ENCODE measurements around the gene ZFYVE9.

Gene ZFYVE9

GRCh38 chr1:52334906-52335528 is 193.1 kb downstream of the ZFYVE9 start:
- H3K27me3 ChIP-seq (ENCODE audit: control insufficient read depth, insufficient read depth, low read length): no peaks in the 10 kb centered on the region
- H3K36me3 ChIP-seq (ENCODE audit: control insufficient read depth, insufficient read depth, low read length): no peaks in the 10 kb centered on the region
- H3K9me3 ChIP-seq (ENCODE audit: control insufficient read depth, insufficient read depth, low read length): no peaks in the 10 kb centered on the region
- no peak overlapping the region for H3K4me3 ChIP-seq (ENCODE audit: low read depth, low read length)
- no peak overlapping the region for H3K9ac ChIP-seq (ENCODE audit: low read depth, low read length)
- H3K4me1 ChIP-seq (ENCODE audit: control insufficient read depth, insufficient read depth, low read length): no peaks in the 10 kb centered on the region

GRCh38 chr1:52337439-52337838 is 195.6 kb downstream of the ZFYVE9 start:
- Histone ChIP-seq H3K4me1 (ENCODE audit: control insufficient read depth, insufficient read depth, low read length) (no peaks in the 10 kb centered on the region), H3K4me3 (ENCODE audit: low read depth, low read length) (no peak overlapping the region), H3K36me3 (ENCODE audit: control insufficient read depth, insufficient read depth, low read length) (no peaks in the 10 kb centered on the region), H3K9ac (ENCODE audit: low read depth, low read length) (no peak overlapping the region), H3K9me3 (ENCODE audit: control insufficient read depth, insufficient read depth, low read length) (no peaks in the 10 kb centered on the region), H3K27me3 (ENCODE audit: control insufficient read depth, insufficient read depth, low read length) (no peaks in the 10 kb centered on the region)

- Histone ChIP-seq H3K9ac (ENCODE audit: low read depth, low read length) (peak overlapping the region; percentile 3), H3K27me3 (ENCODE audit: control insufficient read depth, insufficient read depth, low read length) (no peaks in the 10 kb centered on the region), H3K4me1 (ENCODE audit: control insufficient read depth, insufficient read depth, low read length) (no peaks in the 10 kb centered on the region), H3K36me3 (ENCODE audit: control insufficient read depth, insufficient read depth, low read length) (no peaks in the 10 kb centered on the region), H3K4me3 (ENCODE audit: low read depth, low read length) (no peak overlapping the region), H3K9me3 (ENCODE audit: control insufficient read depth, insufficient read depth, low read length) (no peaks in the 10 kb centered on the region)
Observed at GRCh38 chr1:52341655-52342260, 199.9 kb downstream of the ZFYVE9 start.

- H3K9me3 ChIP-seq (ENCODE audit: control insufficient read depth, insufficient read depth, low read length): no peaks in the 10 kb centered on the region
- no peaks in the 10 kb centered on the region for H3K36me3 ChIP-seq (ENCODE audit: control insufficient read depth, insufficient read depth, low read length)
- no peaks in the 10 kb centered on the region for H3K4me1 ChIP-seq (ENCODE audit: control insufficient read depth, insufficient read depth, low read length)
- no peak overlapping the region for H3K4me3 ChIP-seq (ENCODE audit: low read depth, low read length)
- H3K27me3 ChIP-seq (ENCODE audit: control insufficient read depth, insufficient read depth, low read length): no peaks in the 10 kb centered on the region
- H3K9ac ChIP-seq (ENCODE audit: low read depth, low read length): no peak overlapping the region
Observed at GRCh38 chr1:52343979-52344378, 202.1 kb downstream of the ZFYVE9 start.

GRCh38 chr1:52345252-52345651 is 203.4 kb downstream of the ZFYVE9 start:
- H3K9ac ChIP-seq (ENCODE audit: low read depth, low read length): no peak overlapping the region
- no peak overlapping the region for H3K4me3 ChIP-seq (ENCODE audit: low read depth, low read length)
- H3K27me3 ChIP-seq (ENCODE audit: control insufficient read depth, insufficient read depth, low read length): no peaks in the 10 kb centered on the region
- H3K36me3 ChIP-seq (ENCODE audit: control insufficient read depth, insufficient read depth, low read length): no peaks in the 10 kb centered on the region
- no peaks in the 10 kb centered on the region for H3K4me1 ChIP-seq (ENCODE audit: control insufficient read depth, insufficient read depth, low read length)
- H3K9me3 ChIP-seq (ENCODE audit: control insufficient read depth, insufficient read depth, low read length): no peaks in the 10 kb centered on the region

GRCh38 chr1:52346653-52347052 is 204.8 kb downstream of the ZFYVE9 start:
- Histone ChIP-seq H3K27me3 (ENCODE audit: control insufficient read depth, insufficient read depth, low read length) (no peaks in the 10 kb centered on the region), H3K36me3 (ENCODE audit: control insufficient read depth, insufficient read depth, low read length) (no peaks in the 10 kb centered on the region), H3K9me3 (ENCODE audit: control insufficient read depth, insufficient read depth, low read length) (no peaks in the 10 kb centered on the region), H3K4me3 (ENCODE audit: low read depth, low read length) (no peak overlapping the region), H3K4me1 (ENCODE audit: control insufficient read depth, insufficient read depth, low read length) (peaks cover 2% of the 10 kb centered on the region), H3K9ac (ENCODE audit: low read depth, low read length) (no peak overlapping the region)

GRCh38 chr1:52348704-52349300 is 206.9 kb downstream of the ZFYVE9 start:
- Histone ChIP-seq H3K9me3 (ENCODE audit: control insufficient read depth, insufficient read depth, low read length) (no peaks in the 10 kb centered on the region), H3K4me3 (ENCODE audit: low read depth, low read length) (no peak overlapping the region), H3K9ac (ENCODE audit: low read depth, low read length) (no peak overlapping the region), H3K27me3 (ENCODE audit: control insufficient read depth, insufficient read depth, low read length) (no peaks in the 10 kb centered on the region), H3K36me3 (ENCODE audit: control insufficient read depth, insufficient read depth, low read length) (peaks cover 14% of the 10 kb centered on the region), H3K4me1 (ENCODE audit: control insufficient read depth, insufficient read depth, low read length) (peaks cover 2% of the 10 kb centered on the region)

- Histone ChIP-seq H3K27me3 (ENCODE audit: control insufficient read depth, insufficient read depth, low read length) (no peaks in the 10 kb centered on the region), H3K9ac (ENCODE audit: low read depth, low read length) (no peak overlapping the region), H3K4me1 (ENCODE audit: control insufficient read depth, insufficient read depth, low read length) (peaks cover 2% of the 10 kb centered on the region), H3K4me3 (ENCODE audit: low read depth, low read length) (no peak overlapping the region), H3K9me3 (ENCODE audit: control insufficient read depth, insufficient read depth, low read length) (no peaks in the 10 kb centered on the region), H3K36me3 (ENCODE audit: control insufficient read depth, insufficient read depth, low read length) (peaks cover 51% of the 10 kb centered on the region)
Observed at GRCh38 chr1:52352690-52353089, 210.8 kb downstream of the ZFYVE9 start.

GRCh38 chr1:52355436-52355835 is 213.5 kb downstream of the ZFYVE9 start:
- peaks cover 77% of the 10 kb centered on the region for H3K36me3 ChIP-seq (ENCODE audit: control insufficient read depth, insufficient read depth, low read length)
- no peak overlapping the region for H3K9ac ChIP-seq (ENCODE audit: low read depth, low read length)
- no peaks in the 10 kb centered on the region for H3K9me3 ChIP-seq (ENCODE audit: control insufficient read depth, insufficient read depth, low read length)
- no peaks in the 10 kb centered on the region for H3K27me3 ChIP-seq (ENCODE audit: control insufficient read depth, insufficient read depth, low read length)
- H3K4me1 ChIP-seq (ENCODE audit: control insufficient read depth, insufficient read depth, low read length): peaks cover 2% of the 10 kb centered on the region
- H3K4me3 ChIP-seq (ENCODE audit: low read depth, low read length): no peak overlapping the region

GRCh38 chr1:52355847-52356505 is 214.1 kb downstream of the ZFYVE9 start:
- peaks cover 83% of the 10 kb centered on the region for H3K36me3 ChIP-seq (ENCODE audit: control insufficient read depth, insufficient read depth, low read length)
- no peak overlapping the region for H3K9ac ChIP-seq (ENCODE audit: low read depth, low read length)
- H3K4me3 ChIP-seq (ENCODE audit: low read depth, low read length): no peak overlapping the region
- no peaks in the 10 kb centered on the region for H3K9me3 ChIP-seq (ENCODE audit: control insufficient read depth, insufficient read depth, low read length)
- H3K27me3 ChIP-seq (ENCODE audit: control insufficient read depth, insufficient read depth, low read length): no peaks in the 10 kb centered on the region
- peaks cover 2% of the 10 kb centered on the region for H3K4me1 ChIP-seq (ENCODE audit: control insufficient read depth, insufficient read depth, low read length)

GRCh38 chr1:52356818-52357355 is 215.0 kb downstream of the ZFYVE9 start:
- no peaks in the 10 kb centered on the region for H3K4me1 ChIP-seq (ENCODE audit: control insufficient read depth, insufficient read depth, low read length)
- no peak overlapping the region for H3K9ac ChIP-seq (ENCODE audit: low read depth, low read length)
- H3K27me3 ChIP-seq (ENCODE audit: control insufficient read depth, insufficient read depth, low read length): no peaks in the 10 kb centered on the region
- H3K4me3 ChIP-seq (ENCODE audit: low read depth, low read length): no peak overlapping the region
- H3K9me3 ChIP-seq (ENCODE audit: control insufficient read depth, insufficient read depth, low read length): no peaks in the 10 kb centered on the region
- peaks cover 90% of the 10 kb centered on the region for H3K36me3 ChIP-seq (ENCODE audit: control insufficient read depth, insufficient read depth, low read length)
